Sigmoid colon (tissue), 4 donors: ENCODE measurements around the gene RETN.

Experiments used
- POLR2A ChIP-seq, 2 donors: fragments of 450-650 bp; IDR thresholded peaks; one replicate each; pipeline ENCODE4 v1.6.1; 2016; ENCODE audit warnings: antibody characterized with exemption in 2 of 2, mild to moderate bottlenecking in 2 of 2, moderate library complexity in 2 of 2
- POLR2AphosphoS5 ChIP-seq, 4 donors: sonication (generic); formaldehyde crosslinking; IDR thresholded peaks; one replicate each; pipeline ENCODE4 v1.6.1; 2017; ENCODE audit warnings: antibody characterized with exemption in 4 of 4
- TF ChIP-seq, protein P1 (sequence below), 4 experiments: fragments of 450-650 bp in 3 of 4; fragments of 200-600 bp in 1 of 4; IDR thresholded peaks; one replicate each; pipeline ENCODE4 v1.5.1; 2016 to 2019; ENCODE audit warnings: antibody characterized with exemption in 4 of 4, mild to moderate bottlenecking in 3 of 4, moderate library complexity in 2 of 4

DNA sequence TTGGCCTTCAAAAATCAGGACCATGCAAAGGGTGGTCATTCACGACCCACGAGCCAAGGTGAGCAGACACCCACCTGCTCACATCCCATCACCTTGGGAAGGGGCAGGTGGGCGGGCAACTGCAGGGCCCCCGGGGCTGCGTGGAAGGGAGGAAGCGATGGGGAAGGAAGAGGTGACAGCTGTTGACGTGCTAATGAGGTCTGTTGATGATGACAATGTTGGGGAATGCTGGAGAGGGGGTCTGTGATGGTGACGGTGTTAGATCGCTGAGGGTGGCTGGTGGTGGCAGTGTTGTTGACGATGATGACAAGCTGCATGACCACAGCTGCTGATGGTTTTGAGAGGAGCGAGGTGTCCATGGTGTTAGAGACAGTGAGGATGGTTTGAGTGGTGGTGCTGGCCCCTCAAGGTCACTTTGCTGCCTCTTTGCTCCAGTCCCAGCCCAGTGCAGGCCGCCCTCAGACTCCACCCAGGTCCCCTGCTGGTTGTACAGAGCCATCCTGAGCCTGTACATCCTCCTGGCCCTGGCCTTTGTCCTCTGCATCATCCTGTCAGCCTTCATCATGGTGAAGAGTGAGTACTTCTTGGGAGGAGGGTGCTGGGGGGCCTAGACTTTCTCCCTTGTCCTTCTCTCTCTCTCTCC lies 8.9 kb downstream of the RETN start:
- TF ChIP-seq, protein P1, sequence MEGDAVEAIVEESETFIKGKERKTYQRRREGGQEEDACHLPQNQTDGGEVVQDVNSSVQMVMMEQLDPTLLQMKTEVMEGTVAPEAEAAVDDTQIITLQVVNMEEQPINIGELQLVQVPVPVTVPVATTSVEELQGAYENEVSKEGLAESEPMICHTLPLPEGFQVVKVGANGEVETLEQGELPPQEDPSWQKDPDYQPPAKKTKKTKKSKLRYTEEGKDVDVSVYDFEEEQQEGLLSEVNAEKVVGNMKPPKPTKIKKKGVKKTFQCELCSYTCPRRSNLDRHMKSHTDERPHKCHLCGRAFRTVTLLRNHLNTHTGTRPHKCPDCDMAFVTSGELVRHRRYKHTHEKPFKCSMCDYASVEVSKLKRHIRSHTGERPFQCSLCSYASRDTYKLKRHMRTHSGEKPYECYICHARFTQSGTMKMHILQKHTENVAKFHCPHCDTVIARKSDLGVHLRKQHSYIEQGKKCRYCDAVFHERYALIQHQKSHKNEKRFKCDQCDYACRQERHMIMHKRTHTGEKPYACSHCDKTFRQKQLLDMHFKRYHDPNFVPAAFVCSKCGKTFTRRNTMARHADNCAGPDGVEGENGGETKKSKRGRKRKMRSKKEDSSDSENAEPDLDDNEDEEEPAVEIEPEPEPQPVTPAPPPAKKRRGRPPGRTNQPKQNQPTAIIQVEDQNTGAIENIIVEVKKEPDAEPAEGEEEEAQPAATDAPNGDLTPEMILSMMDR (IDR thresholded peaks at IDR 0.05) = no peak
- TF ChIP-seq POLR2A (IDR thresholded peaks at IDR 0.05) (no peak), POLR2AphosphoS5 (IDR thresholded peaks at IDR 0.05) (no peak)
